HEK293 (cell line): ENCODE results near the gene ADAMTSL4.

Source experiments
- AEBP2 ChIP-seq: fragments of 450-650 bp; formaldehyde crosslinking; IDR thresholded peaks from 2 replicates; pipeline ENCODE4 v1.5.1; 2016; ENCODE audit warnings: missing biosample characterization, missing genetic modification characterization, borderline replicate concordance
- GFI1B ChIP-seq: fragments of 450-650 bp; formaldehyde crosslinking; IDR thresholded peaks from 2 replicates; pipeline ENCODE4 v1.5.1; 2016; ENCODE audit warnings: missing biosample characterization, missing genetic modification characterization
- HOXA7 ChIP-seq: sonication (generic); formaldehyde crosslinking; IDR thresholded peaks from 2 replicates; pipeline ENCODE4 v1.8.1; 2022; ENCODE audit warnings: missing genetic modification reagents, borderline replicate concordance
- KLF1 ChIP-seq: fragments of 450-650 bp; formaldehyde crosslinking; IDR thresholded peaks from 2 replicates; pipeline ENCODE4 v1.5.1; 2016; ENCODE audit warnings: missing biosample characterization, missing genetic modification characterization
- KLF7 ChIP-seq: fragments of 450-650 bp; formaldehyde crosslinking; IDR thresholded peaks from 2 replicates; pipeline ENCODE4 v1.5.1; 2016; ENCODE audit warnings: missing biosample characterization, missing genetic modification characterization, borderline replicate concordance
- MEIS1 ChIP-seq: sonication (generic); formaldehyde crosslinking; IDR thresholded peaks from 2 replicates; pipeline ENCODE4 v1.8.1; 2022; ENCODE audit warnings: missing genetic modification reagents, mild to moderate bottlenecking, borderline replicate concordance
- PRDM10 ChIP-seq: fragments of 450-650 bp; formaldehyde crosslinking; IDR thresholded peaks from 2 replicates; pipeline ENCODE4 v1.5.1; 2016; ENCODE audit warnings: missing biosample characterization, missing genetic modification characterization
- REPIN1 ChIP-seq: fragments of 450-650 bp; formaldehyde crosslinking; IDR thresholded peaks from 2 replicates; pipeline ENCODE4 v1.5.1; 2017; ENCODE audit warnings: missing biosample characterization, missing genetic modification characterization, low read depth
- SALL2 ChIP-seq: fragments of 450-650 bp; formaldehyde crosslinking; IDR thresholded peaks from 2 replicates; pipeline ENCODE4 v1.5.0; 2017; ENCODE audit warnings: missing biosample characterization, mild to moderate bottlenecking, missing genetic modification characterization, borderline replicate concordance
- SP3 ChIP-seq: fragments of 450-650 bp; formaldehyde crosslinking; IDR thresholded peaks from 2 replicates; pipeline ENCODE4 v1.5.1; 2016; ENCODE audit warnings: missing biosample characterization, missing genetic modification characterization
- ZBTB17 ChIP-seq: fragments of 450-650 bp; formaldehyde crosslinking; IDR thresholded peaks from 2 replicates; pipeline ENCODE4 v1.5.1; 2016; ENCODE audit warnings: missing biosample characterization, missing genetic modification characterization
- ZBTB8A ChIP-seq: fragments of 450-650 bp; formaldehyde crosslinking; IDR thresholded peaks from 2 replicates; pipeline ENCODE4 v1.5.1; 2016; ENCODE audit warnings: missing biosample characterization, missing genetic modification characterization
- ZEB2 ChIP-seq: fragments of 450-650 bp; formaldehyde crosslinking; IDR thresholded peaks from 2 replicates; pipeline ENCODE4 v1.5.1; 2016; ENCODE audit warnings: missing biosample characterization, missing genetic modification characterization
- ZFP37 ChIP-seq: fragments of 450-650 bp; formaldehyde crosslinking; IDR thresholded peaks from 2 replicates; pipeline ENCODE4 v1.5.1; 2016; ENCODE audit warnings: missing biosample characterization, missing genetic modification characterization
- ZFP69B ChIP-seq: fragments of 450-650 bp; formaldehyde crosslinking; IDR thresholded peaks from 2 replicates; pipeline ENCODE4 v1.5.1; 2016; ENCODE audit warnings: missing biosample characterization, missing genetic modification characterization
- ZNF157 ChIP-seq: fragments of 450-650 bp; formaldehyde crosslinking; IDR thresholded peaks from 2 replicates; pipeline ENCODE4 v1.5.1; 2016; ENCODE audit warnings: missing biosample characterization, missing genetic modification characterization
- ZNF23 ChIP-seq: fragments of 450-650 bp; formaldehyde crosslinking; IDR thresholded peaks from 2 replicates; pipeline ENCODE4 v1.5.1; 2016; ENCODE audit warnings: missing biosample characterization, missing genetic modification characterization, borderline replicate concordance
- ZNF280C ChIP-seq: fragments of 450-650 bp; formaldehyde crosslinking; IDR thresholded peaks from 2 replicates; pipeline ENCODE4 v1.5.1; 2016; ENCODE audit warnings: missing biosample characterization, missing genetic modification characterization
- ZNF362 ChIP-seq: fragments of 450-650 bp; formaldehyde crosslinking; IDR thresholded peaks from 2 replicates; pipeline ENCODE4 v1.5.1; 2016; ENCODE audit warnings: missing biosample characterization, missing genetic modification characterization
- ZNF366 ChIP-seq: fragments of 450-650 bp; formaldehyde crosslinking; conservative IDR thresholded peaks from 2 replicates; pipeline ENCODE4 v1.5.1; 2016; ENCODE audit warnings: missing biosample characterization, missing genetic modification characterization
- ZNF423 ChIP-seq: fragments of 450-650 bp; formaldehyde crosslinking; IDR thresholded peaks from 2 replicates; pipeline ENCODE4 v1.5.1; 2016; ENCODE audit warnings: missing biosample characterization, missing genetic modification characterization
- ZNF433 ChIP-seq: fragments of 450-650 bp; formaldehyde crosslinking; IDR thresholded peaks from 2 replicates; pipeline ENCODE4 v1.5.1; 2016; ENCODE audit warnings: missing biosample characterization, missing genetic modification characterization, low read depth
- ZNF529 ChIP-seq: fragments of 450-650 bp; formaldehyde crosslinking; IDR thresholded peaks from 2 replicates; pipeline ENCODE4 v1.5.1; 2017; ENCODE audit warnings: missing genetic modification characterization, missing biosample characterization; ENCODE audit not compliant: insufficient replicate concordance
- ZNF621 ChIP-seq: fragments of 450-650 bp; formaldehyde crosslinking; IDR thresholded peaks from 2 replicates; pipeline ENCODE4 v1.5.1; 2017; ENCODE audit warnings: missing biosample characterization, missing genetic modification characterization
- ZNF623 ChIP-seq: fragments of 450-650 bp; formaldehyde crosslinking; IDR thresholded peaks from 2 replicates; pipeline ENCODE4 v1.5.1; 2016; ENCODE audit warnings: missing biosample characterization, missing genetic modification characterization
- ZNF624 ChIP-seq: fragments of 450-650 bp; formaldehyde crosslinking; IDR thresholded peaks from 2 replicates; pipeline ENCODE4 v1.5.1; 2017; ENCODE audit warnings: missing biosample characterization, missing genetic modification characterization
- ZNF645 ChIP-seq: fragments of 450-650 bp; formaldehyde crosslinking; IDR thresholded peaks from 2 replicates; pipeline ENCODE4; 2016; ENCODE audit warnings: missing biosample characterization, missing genetic modification characterization
- ZNF658 ChIP-seq: fragments of 450-650 bp; formaldehyde crosslinking; IDR thresholded peaks from 2 replicates; pipeline ENCODE4; 2016; ENCODE audit warnings: missing biosample characterization, missing genetic modification characterization
- ZNF677 ChIP-seq: fragments of 450-650 bp; IDR thresholded peaks from 2 replicates; pipeline ENCODE4 v1.5.0; 2018; ENCODE audit warnings: missing biosample characterization, mild to moderate bottlenecking, missing genetic modification characterization, moderate library complexity
- ZNF768 ChIP-seq: fragments of 450-650 bp; formaldehyde crosslinking; IDR thresholded peaks from 2 replicates; pipeline ENCODE4 v1.5.1; 2018; ENCODE audit warnings: missing biosample characterization, mild to moderate bottlenecking, missing genetic modification characterization
- ZNF837 ChIP-seq: fragments of 450-650 bp; formaldehyde crosslinking; IDR thresholded peaks from 2 replicates; pipeline ENCODE4 v1.5.1; 2016; ENCODE audit warnings: missing biosample characterization, missing genetic modification characterization

Gene ADAMTSL4

GRCh38 chr1:150548632-150549495 lies at the start of gene ADAMTSL4 (continued):
- TF ChIP-seq ZNF423 (no peak), GFI1B (tag by site-specific recombination) (no peak), ZNF658 (no peak), ZNF623 (tag by site-specific recombination) (no peak), ZNF280C (tag by site-specific recombination) (no peak), ZNF157 (tag by site-specific recombination) (no peak), REPIN1 (no peak), ZNF837 (tag by site-specific recombination) (no peak), ZNF529 (tag by site-specific recombination) (no peak), MEIS1 (no peak), ZNF768 (tag by site-specific recombination) (no peak), ZNF23 (tag by site-specific recombination) (no peak), SALL2 (tag by site-specific recombination) (no peak), ZFP37 (tag by site-specific recombination) (no peak), ZNF621 (tag by site-specific recombination) (no peak), ZNF677 (tag by site-specific recombination) (no peak), ZFP69B (tag by site-specific recombination) (no peak), AEBP2 (tag by site-specific recombination) (no peak), ZNF645 (no peak), PRDM10 (tag by site-specific recombination) (no peak), ZNF362 (tag by site-specific recombination) (no peak), ZBTB17 (tag by site-specific recombination) (peak; percentile 71), SP3 (tag by site-specific recombination) (no peak), ZBTB8A (tag by site-specific recombination) (peak; percentile 72), KLF7 (tag by site-specific recombination) (no peak), HOXA7 (CRISPR knock-in tag) (no peak), ZNF366 (no peak), ZNF624 (tag by site-specific recombination) (no peak), KLF1 (tag by site-specific recombination) (no peak), ZNF433 (tag by site-specific recombination) (no peak), ZEB2 (no peak)
